Right lobe of liver (tissue), 4 donors: ENCODE measurements around the gene PRSS38.

ENCODE experiments used
- POLR2A ChIP-seq: fragments of 450-650 bp; IDR thresholded peaks from one replicate; pipeline ENCODE4 v1.6.1; 2017; ENCODE audit warnings: antibody characterized with exemption, mild to moderate bottlenecking
- TF ChIP-seq, protein P1 (sequence below), 4 donors: fragments of 200-600 bp in 3 of 4; fragments of 450-650 bp in 1 of 4; IDR thresholded peaks; one replicate each; pipeline versions ENCODE4 v1.5.1 to v1.8.0; 2016 to 2022; ENCODE audit warnings: antibody characterized with exemption in 4 of 4, mild to moderate bottlenecking in 2 of 4
- donor health status: DM: no; HTN: no; CAD: no.
- donor health status: DM: no; HTN: no; CAD: no.
- donor health status: DM: no; HTN: yes; CAD: no.

DNA sequence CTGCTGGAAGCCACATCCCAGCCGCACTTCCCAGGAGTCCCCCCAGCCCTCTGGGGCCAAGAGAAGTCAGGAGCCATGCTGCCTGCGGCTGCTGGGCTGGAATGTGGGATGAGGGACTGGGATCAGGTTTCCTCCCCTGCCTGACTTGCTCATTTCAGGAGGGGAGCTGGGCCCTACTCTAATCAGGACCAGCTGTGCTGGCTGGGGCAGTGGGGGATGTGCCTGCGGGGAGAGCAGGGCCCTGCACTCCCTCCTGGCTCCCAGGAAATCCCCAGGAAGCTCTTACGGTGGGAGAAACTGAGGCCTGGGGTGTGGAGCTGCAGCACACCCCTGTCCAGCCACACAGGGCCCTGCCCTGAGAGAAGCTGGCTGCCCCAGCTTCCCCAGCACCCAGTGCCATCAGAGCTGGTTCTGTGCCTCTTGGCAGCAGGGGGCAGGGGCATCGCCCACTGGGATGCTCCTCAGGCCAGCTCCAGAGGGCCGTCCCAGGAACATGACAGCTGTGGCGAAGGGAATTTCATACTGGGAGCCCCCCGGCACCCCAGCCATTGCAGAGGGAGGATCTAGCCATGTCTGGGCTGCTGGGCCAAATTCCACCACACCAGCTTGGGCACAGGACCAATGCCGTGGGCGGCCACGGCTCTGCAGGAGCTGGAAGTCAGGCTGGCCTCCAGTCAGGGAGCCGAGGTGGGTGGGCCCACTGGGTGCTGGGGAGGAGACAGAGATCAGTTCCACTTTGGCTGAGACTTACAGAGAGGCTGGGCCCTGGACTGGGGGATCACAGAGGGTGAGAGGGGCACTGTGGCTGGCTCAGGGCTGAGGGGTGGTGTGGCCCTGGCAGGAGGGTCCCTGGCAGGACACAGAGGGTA, 21.3 kb upstream of the PRSS38 start:
- TF ChIP-seq, protein P1, sequence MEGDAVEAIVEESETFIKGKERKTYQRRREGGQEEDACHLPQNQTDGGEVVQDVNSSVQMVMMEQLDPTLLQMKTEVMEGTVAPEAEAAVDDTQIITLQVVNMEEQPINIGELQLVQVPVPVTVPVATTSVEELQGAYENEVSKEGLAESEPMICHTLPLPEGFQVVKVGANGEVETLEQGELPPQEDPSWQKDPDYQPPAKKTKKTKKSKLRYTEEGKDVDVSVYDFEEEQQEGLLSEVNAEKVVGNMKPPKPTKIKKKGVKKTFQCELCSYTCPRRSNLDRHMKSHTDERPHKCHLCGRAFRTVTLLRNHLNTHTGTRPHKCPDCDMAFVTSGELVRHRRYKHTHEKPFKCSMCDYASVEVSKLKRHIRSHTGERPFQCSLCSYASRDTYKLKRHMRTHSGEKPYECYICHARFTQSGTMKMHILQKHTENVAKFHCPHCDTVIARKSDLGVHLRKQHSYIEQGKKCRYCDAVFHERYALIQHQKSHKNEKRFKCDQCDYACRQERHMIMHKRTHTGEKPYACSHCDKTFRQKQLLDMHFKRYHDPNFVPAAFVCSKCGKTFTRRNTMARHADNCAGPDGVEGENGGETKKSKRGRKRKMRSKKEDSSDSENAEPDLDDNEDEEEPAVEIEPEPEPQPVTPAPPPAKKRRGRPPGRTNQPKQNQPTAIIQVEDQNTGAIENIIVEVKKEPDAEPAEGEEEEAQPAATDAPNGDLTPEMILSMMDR (IDR thresholded peaks at IDR 0.05) = no peak
- no peak for TF ChIP-seq POLR2A
